HG03432 (cell line): Measurements from ENCODE around the gene GPR132.

Experiments used
- ATAC-seq: cut with Tn5 transposase; IDR thresholded peaks from one replicate; pipeline ENCODE4 v1.9.1; 2021; ENCODE audit warnings: mild to moderate bottlenecking, moderate library complexity; ENCODE audit not compliant: unreplicated experiment

GPR132 gene

GRCh38 chr14:105005929-105006830 lies 59.0 kb downstream of the GPR132 start:
- ATAC-seq = no peak

- no peak for ATAC-seq
These were observed 59.8 kb downstream of the GPR132 start for GRCh38 chr14:105005329-105005928.
